ENCODE results near the gene HIF1AN.
"Not testable (repeated sequence)": the region's sequence is repeated elsewhere in the genome, so short reads cannot be mapped to it uniquely, and the experiment has no call there.

Gene HIF1AN

GRCh38 chr10:100566561-100566960 lies 30.8 kb downstream of the HIF1AN start:
- TF ChIP-seq CTCF (IDR thresholded peaks at IDR 0.05; ENCODE audit: extremely low read depth, missing control alignments): no peak
- no peak for DNase-seq (ENCODE audit: low spot score)

- no peak for DNase-seq (ENCODE audit: low spot score)
- TF ChIP-seq CTCF (IDR thresholded peaks at IDR 0.05; ENCODE audit: extremely low read depth, missing control alignments): no peak
These were observed 31.5 kb downstream of the HIF1AN start for GRCh38 chr10:100567249-100567648.

GRCh38 chr10:100567826-100568225 lies 32.1 kb downstream of the HIF1AN start:
- no peak for TF ChIP-seq CTCF (IDR thresholded peaks at IDR 0.05; ENCODE audit: extremely low read depth, missing control alignments)
- DNase-seq (ENCODE audit: low spot score): no peak

DNA sequence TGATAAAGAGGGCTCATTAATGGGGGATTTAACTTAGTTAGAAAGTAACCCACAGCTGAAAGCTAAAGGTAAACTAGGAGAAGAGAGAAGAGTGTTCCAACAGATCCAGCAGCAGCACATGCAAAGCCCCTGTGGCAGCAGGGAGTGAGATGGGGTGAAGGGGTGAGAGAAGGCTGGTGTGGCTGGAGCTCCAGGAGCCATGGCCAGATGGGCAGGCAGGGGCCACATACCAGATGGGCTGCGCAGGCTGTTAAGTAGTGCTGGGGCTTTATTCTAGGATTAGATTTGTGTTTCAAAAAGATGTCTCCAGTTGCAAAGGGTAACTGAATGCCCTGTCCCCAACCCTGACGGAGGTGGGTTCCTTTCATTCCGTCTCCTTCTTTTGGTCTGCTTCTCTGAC lies 33.2 kb downstream of the HIF1AN start:
- no peak for DNase-seq (ENCODE audit: low spot score)
- no peak for TF ChIP-seq CTCF (IDR thresholded peaks at IDR 0.05; ENCODE audit: extremely low read depth, missing control alignments)

DNA sequence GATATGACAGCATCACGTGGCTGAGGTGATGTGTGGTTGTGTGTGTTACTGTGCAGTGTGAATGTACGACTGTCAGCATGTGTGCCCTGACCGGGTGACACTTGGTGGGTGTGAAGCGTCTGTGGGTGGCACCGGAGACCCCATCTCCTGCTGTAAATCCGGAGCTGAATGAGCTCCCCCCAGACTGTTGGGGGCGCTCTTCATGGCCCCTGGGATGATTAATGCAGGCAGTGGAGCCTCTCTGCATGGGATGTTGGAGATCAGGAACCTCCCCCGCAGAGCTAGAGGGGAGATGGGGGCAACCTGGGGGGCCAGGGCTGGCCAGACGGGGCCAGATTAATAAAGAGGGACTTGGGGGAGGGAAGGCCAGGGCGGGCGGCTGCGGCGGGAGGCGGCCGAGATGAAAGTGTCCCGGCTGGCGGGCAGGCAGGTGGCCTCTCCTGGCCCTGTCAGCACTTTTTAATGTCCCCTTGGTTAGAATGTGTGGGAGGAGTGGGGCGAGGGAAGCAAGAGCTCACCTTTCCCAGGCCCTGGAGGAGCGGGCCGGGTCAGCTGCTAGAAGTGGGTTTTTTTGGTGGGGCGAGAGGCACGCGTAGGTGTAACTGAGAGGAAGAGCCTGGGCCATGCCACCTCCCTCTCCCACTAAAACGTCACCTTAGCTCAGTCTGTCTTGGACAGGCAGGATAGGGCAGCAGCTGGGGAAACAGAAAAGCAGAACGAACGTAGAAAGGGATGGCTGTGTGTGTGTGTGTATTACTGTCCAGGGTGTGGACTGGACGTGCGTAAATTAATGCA lies 34.1 kb downstream of the HIF1AN start:
- TF ChIP-seq CTCF (IDR thresholded peaks at IDR 0.05; ENCODE audit: extremely low read depth, missing control alignments): no peak
- DNase-seq (ENCODE audit: low spot score): no peak

DNA sequence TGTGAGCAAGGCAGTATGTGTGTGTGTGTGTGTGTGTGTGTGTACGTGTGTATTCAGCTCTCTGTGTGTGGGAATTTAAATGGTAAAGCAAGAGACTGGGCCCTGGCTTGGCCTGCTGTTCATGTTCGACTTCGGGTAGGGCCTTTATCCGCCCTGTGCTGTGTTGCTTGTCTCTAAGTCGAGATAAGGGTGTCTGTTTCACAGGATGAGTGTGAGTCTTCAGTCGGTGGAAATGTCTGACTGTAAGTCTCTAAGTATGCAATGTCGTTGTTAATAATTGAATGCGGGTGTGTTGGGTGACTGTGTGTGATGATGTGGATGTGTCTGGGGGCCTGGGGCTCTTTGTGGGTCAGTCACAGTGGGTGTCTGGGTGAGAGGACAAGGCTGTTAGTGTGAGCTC lies 34.8 kb downstream of the HIF1AN start:
- no peak for TF ChIP-seq CTCF (IDR thresholded peaks at IDR 0.05; ENCODE audit: extremely low read depth, missing control alignments)
- DNase-seq (ENCODE audit: low spot score): no peak

DNA sequence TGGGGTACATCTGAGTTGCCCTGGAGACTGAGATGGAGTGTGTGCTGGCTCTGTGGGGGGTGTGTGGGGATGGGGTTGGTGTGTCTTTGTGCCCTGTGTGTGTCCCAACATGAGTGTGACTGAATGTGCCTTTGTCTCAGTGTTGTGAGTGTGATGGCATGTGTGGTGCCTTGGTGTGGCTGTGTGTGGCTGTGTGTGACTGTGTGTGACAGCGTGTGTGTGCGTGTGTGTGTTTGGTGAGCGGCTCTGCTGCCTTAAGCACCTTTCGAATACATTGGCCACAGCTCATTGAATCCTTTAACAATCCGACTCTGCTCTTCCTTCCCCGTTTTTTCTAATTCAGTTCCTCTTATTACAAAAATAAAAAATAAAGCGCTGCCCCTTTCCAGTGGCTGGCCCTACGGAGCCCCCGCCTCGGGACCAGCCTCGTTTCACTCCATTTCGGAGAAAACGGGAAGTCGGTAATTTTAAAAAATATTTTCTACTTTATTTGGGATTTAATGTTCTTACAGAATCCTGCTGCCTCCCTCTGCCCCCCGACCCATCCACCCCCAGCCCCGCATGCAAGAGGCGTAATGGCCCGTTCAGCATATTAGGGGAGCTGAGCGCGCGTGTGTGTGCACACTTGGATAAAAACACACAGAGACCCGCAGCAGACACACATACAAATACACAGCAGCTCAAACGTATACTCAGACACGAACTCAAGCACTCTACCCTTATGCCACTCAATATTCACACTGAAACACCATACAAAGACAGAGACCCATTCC lies 35.5 kb downstream of the HIF1AN start:
- no peak for TF ChIP-seq CTCF (IDR thresholded peaks at IDR 0.05; ENCODE audit: extremely low read depth, missing control alignments)
- no peak for DNase-seq (ENCODE audit: low spot score)

GRCh38 chr10:100575146-100575545 lies 39.4 kb downstream of the HIF1AN start:
- DNase-seq (ENCODE audit: low spot score): not testable (repeated sequence)

Data from GM20000 (cell line).